ENCODE data around the gene ADAM12. TPM values are rescaled to one million over a fixed set of nuclear protein-coding genes. Genes with fewer than 3 reads are reported as not detected.

ADAM12 gene
- total RNA-seq, 4 donors from 2014 or later, result 0.19 to 2.6 (median 1.5) TPM

- no peak overlapping the region for H3K4me3 ChIP-seq
- no peaks in the 10 kb centered on the region for H3K36me3 ChIP-seq
- no peak overlapping the region for H3K27ac ChIP-seq
- no peaks in the 10 kb centered on the region for H3K27me3 ChIP-seq
- 86% methylated on average over 2 of the region's 2 CpGs for WGBS
- no peak for TF ChIP-seq EP300 (IDR thresholded peaks at IDR 0.05)
- no peak for TF ChIP-seq POLR2A (IDR thresholded peaks at IDR 0.05)
- TF ChIP-seq POLR2AphosphoS5 (IDR thresholded peaks at IDR 0.05), result no peak
- TF ChIP-seq CTCF (IDR thresholded peaks at IDR 0.05), result no peak
- no peaks in the 10 kb centered on the region for H3K9me3 ChIP-seq
- no peaks in the 10 kb centered on the region for H3K4me1 ChIP-seq
- no peak for DNase-seq (ENCODE audit: low spot score in 2 of 2)
These were observed 6.7 kb upstream of the ADAM12 start for GRCh38 chr10:126394948-126395347.

GRCh38 chr10:126393076-126393475 lies 4.8 kb upstream of the ADAM12 start:
- DNase-seq (ENCODE audit: low spot score in 2 of 2), result no peak
- H3K4me1 ChIP-seq, result peaks cover 8% of the 10 kb centered on the region
- H3K36me3 ChIP-seq, result no peaks in the 10 kb centered on the region
- 87% methylated on average over 4 of the region's 4 CpGs for WGBS
- H3K27me3 ChIP-seq, result peaks cover 9% of the 10 kb centered on the region
- TF ChIP-seq POLR2AphosphoS5 (IDR thresholded peaks at IDR 0.05) (no peak), EP300 (IDR thresholded peaks at IDR 0.05) (no peak), CTCF (IDR thresholded peaks at IDR 0.05) (no peak), POLR2A (IDR thresholded peaks at IDR 0.05) (no peak)
- no peak overlapping the region for H3K4me3 ChIP-seq
- H3K27ac ChIP-seq, result no peak overlapping the region
- H3K9me3 ChIP-seq, result no peaks in the 10 kb centered on the region

- TF ChIP-seq POLR2AphosphoS5 (IDR thresholded peaks at IDR 0.05), result no peak
- no peak for TF ChIP-seq EP300 (IDR thresholded peaks at IDR 0.05)
- no peak for TF ChIP-seq CTCF (IDR thresholded peaks at IDR 0.05)
- TF ChIP-seq POLR2A (IDR thresholded peaks at IDR 0.05), result no peak
These were observed 4.2 kb upstream of the ADAM12 start for GRCh38 chr10:126392469-126392868.

GRCh38 chr10:126392068-126392467 lies 3.8 kb upstream of the ADAM12 start:
- DNase-seq (ENCODE audit: low spot score in 2 of 2), result no peak
- no peak for TF ChIP-seq EP300 (IDR thresholded peaks at IDR 0.05)
- no peak for TF ChIP-seq CTCF (IDR thresholded peaks at IDR 0.05)
- TF ChIP-seq POLR2AphosphoS5 (IDR thresholded peaks at IDR 0.05), result no peak
- TF ChIP-seq POLR2A (IDR thresholded peaks at IDR 0.05), result no peak
- H3K36me3 ChIP-seq, result no peaks in the 10 kb centered on the region
- H3K27ac ChIP-seq, result no peak overlapping the region
- peaks cover 18% of the 10 kb centered on the region for H3K4me1 ChIP-seq
- WGBS, result 95% methylated on average over 6 of the region's 6 CpGs
- no peak overlapping the region for H3K4me3 ChIP-seq
- H3K27me3 ChIP-seq, result peaks cover 18% of the 10 kb centered on the region
- H3K9me3 ChIP-seq, result no peaks in the 10 kb centered on the region

More at GRCh38 chr10:126392469-126392868, 4.2 kb upstream of the ADAM12 start:
- H3K4me3 ChIP-seq, result no peak overlapping the region
- peaks cover 16% of the 10 kb centered on the region for H3K27me3 ChIP-seq
- peaks cover 14% of the 10 kb centered on the region for H3K4me1 ChIP-seq
- no peaks in the 10 kb centered on the region for H3K9me3 ChIP-seq
- DNase-seq (ENCODE audit: low spot score in 2 of 2), result no peak
- no peak overlapping the region for H3K27ac ChIP-seq
- no peaks in the 10 kb centered on the region for H3K36me3 ChIP-seq
- WGBS, result 87% methylated on average over 8 of the region's 8 CpGs

- H3K36me3 ChIP-seq, result no peaks in the 10 kb centered on the region
- H3K9me3 ChIP-seq, result no peaks in the 10 kb centered on the region
- H3K27me3 ChIP-seq, result peaks cover 18% of the 10 kb centered on the region
- H3K4me3 ChIP-seq, result no peak overlapping the region
- no peak overlapping the region for H3K27ac ChIP-seq
- TF ChIP-seq EP300 (IDR thresholded peaks at IDR 0.05) (no peak), POLR2AphosphoS5 (IDR thresholded peaks at IDR 0.05) (no peak), CTCF (IDR thresholded peaks at IDR 0.05) (no peak), POLR2A (IDR thresholded peaks at IDR 0.05) (no peak)
- DNase-seq (ENCODE audit: low spot score in 2 of 2), result no peak
- WGBS, result 50% methylated on average over 9 of the region's 9 CpGs
- H3K4me1 ChIP-seq, result peaks cover 20% of the 10 kb centered on the region
These were observed 3.1 kb upstream of the ADAM12 start for GRCh38 chr10:126391192-126391885.

All from suprapubic skin (tissue), 4 donors.